ENCODE results near the gene CSAD. TPM values are rescaled to one million over a fixed set of nuclear protein-coding genes. Genes with fewer than 3 reads are reported as not detected.
"Not testable (repeated sequence)": the region's sequence is repeated elsewhere in the genome, so short reads cannot be mapped to it uniquely, and the experiment has no call there.

The CSAD gene
- total RNA-seq, 1 donor: 7.8 TPM

DNA sequence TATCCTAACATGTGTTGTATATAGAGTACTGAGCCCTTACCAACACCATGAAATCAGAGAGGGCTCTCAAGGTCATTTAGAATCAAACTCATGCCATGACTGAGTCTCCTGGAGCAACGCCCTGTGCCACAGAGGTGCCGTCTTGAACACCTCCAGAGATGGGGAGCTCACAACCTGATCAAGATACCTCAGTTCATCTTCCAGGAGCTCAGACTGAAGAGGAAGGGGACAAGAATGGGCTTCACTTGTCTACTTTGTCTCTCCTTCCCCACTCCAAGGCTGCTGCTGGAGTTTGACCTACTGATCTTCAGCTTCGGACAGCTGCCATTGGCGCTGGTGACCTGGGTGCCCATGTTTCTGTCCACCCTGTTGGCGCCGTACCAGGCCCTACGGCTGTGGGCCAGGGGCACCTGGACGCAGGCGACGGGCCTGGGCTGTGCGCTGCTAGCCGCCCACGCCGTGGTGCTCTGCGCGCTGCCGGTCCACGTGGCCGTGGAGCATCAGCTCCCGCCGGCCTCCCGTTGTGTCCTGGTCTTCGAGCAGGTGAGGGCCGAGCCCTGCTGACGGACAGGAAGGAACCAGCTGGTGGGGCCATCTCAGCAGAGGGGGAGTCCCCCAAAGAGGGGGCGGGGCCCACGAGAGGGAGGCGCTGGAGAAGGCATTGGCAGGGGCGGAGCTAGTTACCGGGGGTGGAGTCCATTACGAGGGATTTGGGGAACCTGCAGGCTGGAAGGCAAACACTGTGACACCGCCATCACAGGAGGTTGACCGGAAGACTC is 65.4 kb downstream of the CSAD start:
- H3K4me3 ChIP-seq (ENCODE audit: low read depth, low read length): no peak overlapping the region
- DNase-seq (ENCODE audit: low read depth): no peak
- TF ChIP-seq, protein P1, sequence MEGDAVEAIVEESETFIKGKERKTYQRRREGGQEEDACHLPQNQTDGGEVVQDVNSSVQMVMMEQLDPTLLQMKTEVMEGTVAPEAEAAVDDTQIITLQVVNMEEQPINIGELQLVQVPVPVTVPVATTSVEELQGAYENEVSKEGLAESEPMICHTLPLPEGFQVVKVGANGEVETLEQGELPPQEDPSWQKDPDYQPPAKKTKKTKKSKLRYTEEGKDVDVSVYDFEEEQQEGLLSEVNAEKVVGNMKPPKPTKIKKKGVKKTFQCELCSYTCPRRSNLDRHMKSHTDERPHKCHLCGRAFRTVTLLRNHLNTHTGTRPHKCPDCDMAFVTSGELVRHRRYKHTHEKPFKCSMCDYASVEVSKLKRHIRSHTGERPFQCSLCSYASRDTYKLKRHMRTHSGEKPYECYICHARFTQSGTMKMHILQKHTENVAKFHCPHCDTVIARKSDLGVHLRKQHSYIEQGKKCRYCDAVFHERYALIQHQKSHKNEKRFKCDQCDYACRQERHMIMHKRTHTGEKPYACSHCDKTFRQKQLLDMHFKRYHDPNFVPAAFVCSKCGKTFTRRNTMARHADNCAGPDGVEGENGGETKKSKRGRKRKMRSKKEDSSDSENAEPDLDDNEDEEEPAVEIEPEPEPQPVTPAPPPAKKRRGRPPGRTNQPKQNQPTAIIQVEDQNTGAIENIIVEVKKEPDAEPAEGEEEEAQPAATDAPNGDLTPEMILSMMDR (IDR thresholded peaks at IDR 0.05; ENCODE audit: insufficient read depth, low read depth, low read length): no peak

DNA sequence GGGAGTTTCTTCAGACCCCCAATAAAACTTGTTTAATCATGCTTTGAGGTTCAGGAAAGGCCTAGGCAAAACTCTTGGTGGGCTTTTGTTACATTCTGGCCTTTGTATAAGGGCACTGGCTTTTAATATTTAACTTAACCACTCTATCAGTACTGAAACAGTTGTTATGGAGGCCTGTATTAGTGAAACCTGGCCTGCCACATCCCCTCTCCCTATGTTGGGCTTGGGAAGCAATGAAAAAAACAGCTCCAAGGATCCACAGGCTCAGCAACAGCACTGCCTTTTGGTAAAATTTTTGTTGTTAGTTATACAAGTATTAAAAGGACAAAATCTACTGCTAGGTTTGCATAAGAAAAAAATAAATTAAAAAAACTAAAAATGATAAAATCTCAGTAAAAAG is 66.8 kb downstream of the CSAD start:
- TF ChIP-seq, protein P1 (IDR thresholded peaks at IDR 0.05; ENCODE audit: insufficient read depth, low read depth, low read length): no peak
- DNase-seq (ENCODE audit: low read depth): no peak
- H3K4me3 ChIP-seq (ENCODE audit: low read depth, low read length): no peak overlapping the region

DNA sequence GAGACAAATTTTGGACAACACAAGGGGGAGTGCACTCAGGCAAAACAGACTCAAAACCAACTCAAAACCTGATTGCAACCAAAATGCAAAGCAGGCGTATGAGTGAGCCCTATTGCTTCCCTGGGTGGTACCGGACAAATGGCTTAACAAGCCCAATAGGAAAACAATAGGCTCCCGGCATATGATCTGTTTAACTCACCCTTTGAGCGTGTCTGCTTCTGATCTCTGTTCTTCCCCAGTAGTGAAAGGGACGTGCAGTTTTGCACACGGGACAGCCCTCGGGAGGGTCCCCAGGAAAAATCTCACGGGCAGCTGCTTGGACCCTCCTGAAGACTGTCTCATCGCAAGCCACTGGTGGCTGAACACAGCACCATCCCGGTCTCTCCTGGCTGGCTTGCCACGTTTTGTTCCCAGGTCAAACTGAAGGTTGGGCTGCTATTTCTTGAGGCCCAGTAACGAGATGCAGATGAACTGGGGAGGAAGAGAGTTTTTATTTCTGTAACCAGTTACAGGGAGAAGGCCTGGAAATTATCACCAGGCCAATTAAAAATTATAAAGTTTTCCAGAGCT is 67.5 kb downstream of the CSAD start:
- TF ChIP-seq, protein P1 (IDR thresholded peaks at IDR 0.05; ENCODE audit: insufficient read depth, low read depth, low read length): no peak
- no peak overlapping the region for H3K4me3 ChIP-seq (ENCODE audit: low read depth, low read length)
- no peak for DNase-seq (ENCODE audit: low read depth)

DNA sequence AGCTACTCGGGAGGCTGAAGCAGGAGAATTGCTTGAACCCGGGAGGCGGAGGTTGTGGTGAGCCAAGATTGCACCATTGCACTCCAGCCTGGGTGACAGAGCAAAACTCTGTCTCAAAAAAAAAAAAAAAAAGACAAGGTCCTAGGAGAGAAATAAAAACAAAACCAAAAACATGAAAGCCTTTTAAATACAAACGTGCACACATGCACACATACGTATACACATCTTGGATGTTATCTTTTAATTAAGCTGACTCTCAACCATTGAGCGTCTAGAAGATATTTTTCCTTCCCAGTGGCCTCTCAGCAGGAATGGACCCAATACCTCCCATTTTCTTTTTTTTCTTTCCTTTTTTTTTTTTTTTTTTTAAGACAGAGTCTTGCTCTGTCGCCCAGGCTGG is 68.3 kb downstream of the CSAD start:
- DNase-seq (ENCODE audit: low read depth); H3K4me3 ChIP-seq (ENCODE audit: low read depth, low read length): not testable (repeated sequence)

Small RNA genes lying within 50 kb of the gene (small RNA-seq; reads per million reads assigned to genes)
- gene HIGD1AP1: not detected
- gene RNU6-333P: not detected

Other genes starting within 250 kb of the CSAD start
- gene KRT18, start 231.8 kb downstream of the CSAD start, total RNA-seq: 989 and 1,804 TPM in 2 replicates
- gene EIF4B, start 174.5 kb downstream of the CSAD start, total RNA-seq: 838 and 849 TPM in 2 replicates
- 36.7 and 46.1 TPM in 2 replicates for gene TNS2, start 130.9 kb downstream of the CSAD start, total RNA-seq
- 17.4 and 19.4 TPM in 2 replicates for gene SPRYD3, start 101.5 kb downstream of the CSAD start, total RNA-seq
- 277 and 396 TPM in 2 replicates for gene IGFBP6, start 83.3 kb downstream of the CSAD start, total RNA-seq
- not detected in 2 replicates for gene SOAT2, start 77.4 kb downstream of the CSAD start, total RNA-seq
- 10.6 and 10.8 TPM in 2 replicates for gene ZNF740, start 203 bp downstream of the CSAD start, total RNA-seq
- gene ITGB7, start 26.3 kb upstream of the CSAD start, total RNA-seq: under 0.01 TPM in 1 of 2 replicates, not detected in the other
- 28.0 and 29.4 TPM in 2 replicates for gene RARG, start 51.3 kb upstream of the CSAD start, total RNA-seq
- 4.8 and 6.5 TPM in 2 replicates for gene ESPL1, start 87.4 kb upstream of the CSAD start, total RNA-seq
- 328 and 382 TPM in 2 replicates for gene PFDN5, start 114.6 kb upstream of the CSAD start, total RNA-seq
- 30.2 and 39.6 TPM in 2 replicates for gene MYG1, start 118.8 kb upstream of the CSAD start, total RNA-seq
- gene AAAS, start 140.7 kb upstream of the CSAD start, total RNA-seq: 42.8 and 43.6 TPM in 2 replicates
- gene SP7, start 155.4 kb upstream of the CSAD start, total RNA-seq: not detected in 2 replicates
- gene SP1, start 199.3 kb upstream of the CSAD start, total RNA-seq: 31.2 and 45.3 TPM in 2 replicates
- gene AMHR2, start 242.9 kb upstream of the CSAD start, total RNA-seq: not detected in 2 replicates